GM23338 (cell line): ENCODE measurements around the gene RCOR3. TPM values are rescaled to one million over a fixed set of nuclear protein-coding genes. Genes with fewer than 3 reads are reported as not detected.
A peak's percentile ranks its signal among the peaks of the same experiment; 100 is the strongest.

Source experiments
- ATAC-seq: fragments of 200-7000 bp; cut with Tn5 transposase; 3 replicates; pipeline ENCODE4 v1.9.1; 2020
- DNase-seq: peaks from one replicate; pipeline ENCODE4 v3.0.0-alpha.2; 2015; ENCODE audit warnings: low spot score
- H2AFZ ChIP-seq: fragments of 200-600 bp; sonication (generic); 2 replicates; pipeline ENCODE4 v1.8.0; 2016; ENCODE audit warnings: antibody characterized with exemption, mild to moderate bottlenecking, moderate library complexity
- H3F3A ChIP-seq: fragments of 200-600 bp; sonication (generic); replicated peaks from 2 replicates; pipeline ENCODE4 v1.8.0; 2017; ENCODE audit warnings: antibody characterized with exemption, mixed run types, low read depth
- H3K27ac ChIP-seq: fragments of 200-600 bp; sonication (generic); 2 replicates; pipeline ENCODE4 v1.6.1; 2016; ENCODE audit warnings: low read depth
- H3K27me3 ChIP-seq: fragments of 200-600 bp; sonication (generic); 2 replicates; pipeline ENCODE4 v1.8.0; 2016; ENCODE audit warnings: mild to moderate bottlenecking, mixed run types, moderate library complexity; ENCODE audit not compliant: insufficient read depth
- H3K36me3 ChIP-seq: fragments of 200-600 bp; sonication (generic); 2 replicates; pipeline ENCODE4 v1.8.0; 2016; ENCODE audit warnings: mild to moderate bottlenecking; ENCODE audit not compliant: insufficient read depth
- H3K4me1 ChIP-seq: fragments of 200-600 bp; sonication (generic); 2 replicates; pipeline ENCODE4 v1.8.0; 2016; ENCODE audit warnings: mild to moderate bottlenecking, moderate library complexity; ENCODE audit not compliant: insufficient read depth
- H3K4me2 ChIP-seq: fragments of 200-600 bp; sonication (generic); 2 replicates; pipeline ENCODE4 v1.7.1; 2017; ENCODE audit warnings: mixed run types
- H3K4me3 ChIP-seq: fragments of 200-600 bp; sonication (generic); 2 replicates; pipeline ENCODE4 v1.6.1; 2016; ENCODE audit warnings: mixed run types
- H3K79me2 ChIP-seq: fragments of 200-600 bp; sonication (generic); replicated peaks from 2 replicates; pipeline ENCODE4 v1.8.0; 2017; ENCODE audit warnings: mild to moderate bottlenecking; ENCODE audit not compliant: insufficient read depth
- H3K9me2 ChIP-seq: fragments of 200-600 bp; sonication (generic); 2 replicates; pipeline ENCODE4 v1.8.0; 2017; ENCODE audit not compliant: insufficient read depth
- H4K20me1 ChIP-seq: fragments of 200-600 bp; sonication (generic); replicated peaks from 2 replicates; pipeline ENCODE4 v1.8.0; 2017; ENCODE audit warnings: mild to moderate bottlenecking; ENCODE audit not compliant: insufficient read depth
- H3K27ac Mint-ChIP-seq: 2 replicates; pipeline ENCODE4 v1.8.0; 2020; ENCODE audit warnings: inconsistent platforms, mild to moderate bottlenecking, moderate library complexity, mixed read lengths
- H3K27me3 Mint-ChIP-seq: 3 replicates; pipeline ENCODE4 v1.8.0; 2022; ENCODE audit warnings: low read depth, mild to moderate bottlenecking, moderate library complexity, mixed read lengths, inconsistent platforms; ENCODE audit not compliant: insufficient read depth, poor library complexity
- H3K36me3 Mint-ChIP-seq: 3 replicates; pipeline ENCODE4 v1.8.0; 2021; ENCODE audit warnings: low read depth, mild to moderate bottlenecking, inconsistent platforms, moderate library complexity, mixed read lengths
- H3K4me1 Mint-ChIP-seq: 3 replicates; pipeline ENCODE4 v1.8.0; 2020; ENCODE audit warnings: mild to moderate bottlenecking, inconsistent platforms, mixed read lengths
- H3K4me3 Mint-ChIP-seq: 3 replicates; pipeline ENCODE4 v1.8.0; 2021; ENCODE audit warnings: moderate library complexity, mild to moderate bottlenecking, inconsistent platforms, mixed read lengths
- H3K9me3 Mint-ChIP-seq: 3 replicates; pipeline ENCODE4 v1.8.0; 2020; ENCODE audit warnings: moderate library complexity, mild to moderate bottlenecking, inconsistent platforms, mixed read lengths
- EZH2 ChIP-seq: fragments of 200-600 bp; sonication (generic); IDR thresholded peaks from one replicate; pipeline ENCODE4 v1.8.0; 2017; ENCODE audit warnings: antibody characterized with exemption, mild to moderate bottlenecking, low read depth; ENCODE audit not compliant: unreplicated experiment
- EZH2phosphoT487 ChIP-seq: fragments of 200-600 bp; sonication (generic); IDR thresholded peaks from one replicate; pipeline ENCODE4 v1.8.1; 2018; ENCODE audit warnings: antibody characterized with exemption; ENCODE audit not compliant: unreplicated experiment
- NANOG ChIP-seq: IDR thresholded peaks from 2 replicates; pipeline ENCODE4 v1.6.1; 2016; ENCODE audit warnings: antibody characterized with exemption, borderline replicate concordance
- STAT1 ChIP-seq: IDR thresholded peaks from one replicate; pipeline ENCODE4 v1.6.1; 2016; ENCODE audit warnings: antibody characterized with exemption; ENCODE audit not compliant: unreplicated experiment
- ZNF114 ChIP-seq: fragments of 250-450 bp; sonication (Bioruptor Pico); IDR thresholded peaks from 2 replicates; pipeline ENCODE4 v1.5.0; 2020; ENCODE audit warnings: mild to moderate bottlenecking, moderate library complexity
- ZNF331 ChIP-seq: fragments of 250-450 bp; sonication (Bioruptor Pico); IDR thresholded peaks from 2 replicates; pipeline ENCODE4 v1.5.0; 2020; ENCODE audit warnings: low read depth, mild to moderate bottlenecking, moderate library complexity
- polyA plus RNA-seq: library from polyadenylated mRNA; unstranded; fragments of >200 nt; fragmentation: Nextera tagmentation; extraction: Ambion mirVana; gene quantifications from 2 replicates; pipeline ENCODE4 v1.2.1, GENCODE V29; 2016
- total RNA-seq: library from RNA; depleted of rRNA; stranded (reverse); fragments of >200 nt; shearing (Covaris generic); gene quantifications from 2 replicates; pipeline ENCODE4 v1.2.3, GENCODE V29; 2014
- TF ChIP-seq, protein P1 (sequence below): fragments of 250-450 bp; sonication (Bioruptor Pico); IDR thresholded peaks from 2 replicates; pipeline ENCODE4 v1.5.0; 2020; ENCODE audit warnings: mild to moderate bottlenecking, moderate library complexity
- TF ChIP-seq, protein P2 (sequence below): IDR thresholded peaks from 2 replicates; pipeline ENCODE4 v1.6.1; 2016; ENCODE audit warnings: antibody characterized with exemption

The RCOR3 gene
- total and polyA plus RNA-seq, 2 experiments from 2014 or later: 19.4 to 26.2 TPM

DNA sequence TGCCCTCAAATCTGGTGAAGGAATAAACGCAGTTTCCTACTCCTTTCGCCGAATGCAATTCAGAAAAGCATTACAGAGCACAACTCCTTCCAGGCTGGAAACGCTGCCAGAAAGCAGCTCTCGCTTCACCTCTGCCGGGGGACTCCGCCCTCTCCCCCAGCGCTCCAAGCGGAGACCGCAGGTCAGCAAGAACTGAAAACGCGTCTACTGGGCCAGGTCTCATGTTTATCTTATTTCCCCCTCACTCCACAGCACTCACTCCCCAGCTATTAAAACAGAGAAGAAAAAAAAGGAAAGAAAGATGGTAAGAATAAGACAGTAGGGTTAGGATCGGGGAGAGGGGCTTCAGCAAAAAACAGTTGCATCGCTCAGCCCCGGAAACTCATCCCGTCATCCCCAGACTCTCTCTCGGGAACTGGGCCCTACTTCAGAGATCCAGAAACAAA lies 833 bp upstream of the RCOR3 start (continued):
- TF ChIP-seq, protein P1, sequence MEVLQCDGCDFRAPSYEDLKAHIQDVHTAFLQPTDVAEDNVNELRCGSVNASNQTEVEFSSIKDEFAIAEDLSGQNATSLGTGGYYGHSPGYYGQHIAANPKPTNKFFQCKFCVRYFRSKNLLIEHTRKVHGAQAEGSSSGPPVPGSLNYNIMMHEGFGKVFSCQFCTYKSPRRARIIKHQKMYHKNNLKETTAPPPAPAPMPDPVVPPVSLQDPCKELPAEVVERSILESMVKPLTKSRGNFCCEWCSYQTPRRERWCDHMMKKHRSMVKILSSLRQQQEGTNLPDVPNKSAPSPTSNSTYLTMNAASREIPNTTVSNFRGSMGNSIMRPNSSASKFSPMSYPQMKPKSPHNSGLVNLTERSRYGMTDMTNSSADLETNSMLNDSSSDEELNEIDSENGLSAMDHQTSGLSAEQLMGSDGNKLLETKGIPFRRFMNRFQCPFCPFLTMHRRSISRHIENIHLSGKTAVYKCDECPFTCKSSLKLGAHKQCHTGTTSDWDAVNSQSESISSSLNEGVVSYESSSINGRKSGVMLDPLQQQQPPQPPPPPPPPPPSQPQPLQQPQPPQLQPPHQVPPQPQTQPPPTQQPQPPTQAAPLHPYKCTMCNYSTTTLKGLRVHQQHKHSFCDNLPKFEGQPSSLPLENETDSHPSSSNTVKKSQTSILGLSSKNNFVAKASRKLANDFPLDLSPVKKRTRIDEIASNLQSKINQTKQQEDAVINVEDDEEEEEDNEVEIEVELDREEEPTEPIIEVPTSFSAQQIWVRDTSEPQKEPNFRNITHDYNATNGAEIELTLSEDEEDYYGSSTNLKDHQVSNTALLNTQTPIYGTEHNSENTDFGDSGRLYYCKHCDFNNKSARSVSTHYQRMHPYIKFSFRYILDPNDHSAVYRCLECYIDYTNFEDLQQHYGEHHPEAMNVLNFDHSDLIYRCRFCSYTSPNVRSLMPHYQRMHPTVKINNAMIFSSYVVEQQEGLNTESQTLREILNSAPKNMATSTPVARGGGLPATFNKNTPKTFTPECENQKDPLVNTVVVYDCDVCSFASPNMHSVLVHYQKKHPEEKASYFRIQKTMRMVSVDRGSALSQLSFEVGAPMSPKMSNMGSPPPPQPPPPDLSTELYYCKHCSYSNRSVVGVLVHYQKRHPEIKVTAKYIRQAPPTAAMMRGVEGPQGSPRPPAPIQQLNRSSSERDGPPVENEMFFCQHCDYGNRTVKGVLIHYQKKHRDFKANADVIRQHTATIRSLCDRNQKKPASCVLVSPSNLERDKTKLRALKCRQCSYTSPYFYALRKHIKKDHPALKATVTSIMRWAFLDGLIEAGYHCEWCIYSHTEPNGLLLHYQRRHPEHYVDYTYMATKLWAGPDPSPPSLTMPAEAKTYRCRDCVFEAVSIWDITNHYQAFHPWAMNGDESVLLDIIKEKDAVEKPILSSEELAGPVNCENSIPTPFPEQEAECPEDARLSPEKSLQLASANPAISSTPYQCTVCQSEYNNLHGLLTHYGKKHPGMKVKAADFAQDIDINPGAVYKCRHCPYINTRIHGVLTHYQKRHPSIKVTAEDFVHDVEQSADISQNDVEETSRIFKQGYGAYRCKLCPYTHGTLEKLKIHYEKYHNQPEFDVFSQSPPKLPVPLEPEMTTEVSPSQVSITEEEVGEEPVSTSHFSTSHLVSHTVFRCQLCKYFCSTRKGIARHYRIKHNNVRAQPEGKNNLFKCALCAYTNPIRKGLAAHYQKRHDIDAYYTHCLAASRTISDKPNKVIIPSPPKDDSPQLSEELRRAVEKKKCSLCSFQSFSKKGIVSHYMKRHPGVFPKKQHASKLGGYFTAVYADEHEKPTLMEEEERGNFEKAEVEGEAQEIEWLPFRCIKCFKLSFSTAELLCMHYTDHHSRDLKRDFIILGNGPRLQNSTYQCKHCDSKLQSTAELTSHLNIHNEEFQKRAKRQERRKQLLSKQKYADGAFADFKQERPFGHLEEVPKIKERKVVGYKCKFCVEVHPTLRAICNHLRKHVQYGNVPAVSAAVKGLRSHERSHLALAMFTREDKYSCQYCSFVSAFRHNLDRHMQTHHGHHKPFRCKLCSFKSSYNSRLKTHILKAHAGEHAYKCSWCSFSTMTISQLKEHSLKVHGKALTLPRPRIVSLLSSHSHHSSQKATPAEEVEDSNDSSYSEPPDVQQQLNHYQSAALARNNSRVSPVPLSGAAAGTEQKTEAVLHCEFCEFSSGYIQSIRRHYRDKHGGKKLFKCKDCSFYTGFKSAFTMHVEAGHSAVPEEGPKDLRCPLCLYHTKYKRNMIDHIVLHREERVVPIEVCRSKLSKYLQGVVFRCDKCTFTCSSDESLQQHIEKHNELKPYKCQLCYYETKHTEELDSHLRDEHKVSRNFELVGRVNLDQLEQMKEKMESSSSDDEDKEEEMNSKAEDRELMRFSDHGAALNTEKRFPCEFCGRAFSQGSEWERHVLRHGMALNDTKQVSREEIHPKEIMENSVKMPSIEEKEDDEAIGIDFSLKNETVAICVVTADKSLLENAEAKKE (CRISPR knock-in tag): no peak

DNA sequence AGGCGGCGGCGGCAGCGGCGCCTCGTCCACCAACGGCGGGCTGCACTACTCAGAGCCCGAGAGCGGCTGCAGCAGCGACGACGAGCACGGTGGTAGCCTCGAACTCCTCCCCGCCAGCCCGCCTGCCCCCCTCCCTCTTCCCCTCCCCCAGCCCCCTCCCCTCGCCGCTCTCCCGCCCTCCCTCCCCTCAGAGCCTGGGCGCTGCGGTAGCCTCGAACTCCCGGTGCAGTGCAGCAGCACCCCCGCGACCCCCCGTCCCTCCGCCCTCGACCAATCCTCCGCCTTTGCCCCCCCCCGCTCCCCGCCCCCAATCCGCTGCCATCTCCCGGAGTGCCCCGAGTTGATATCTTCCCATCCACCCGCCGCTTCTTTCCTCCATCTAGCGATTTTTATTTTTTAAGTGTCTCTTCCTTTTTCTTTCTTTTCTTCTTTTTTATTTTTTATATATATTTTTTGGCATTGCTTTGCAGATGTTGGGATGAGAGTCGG lies 516 bp downstream of the RCOR3 start:
- DNase-seq: peak; percentile 55
- Mint-ChIP-seq H3K27me3 (peaks cover 21% of the 10 kb centered on the region), H3K36me3 (peaks cover 23% of the 10 kb centered on the region; the same call in 2 of the 3 replicates), H3K27ac (peak overlapping the region; percentile 92), H3K4me3 (peak overlapping the region; percentile 76), H3K4me1 (peaks cover 22% of the 10 kb centered on the region), H3K9me3 (no peaks in the 10 kb centered on the region)
- ATAC-seq: peak; percentile 9
- Histone ChIP-seq H3K27me3 (no peaks in the 10 kb centered on the region), H3K9me2 (no peaks in the 10 kb centered on the region), H3K36me3 (no peaks in the 10 kb centered on the region; the same call in 1 of the 2 replicates), H3K4me2 (peak overlapping the region; percentile 89), H4K20me1 (peaks cover 4% of the 10 kb centered on the region; the same call in 1 of the 2 replicates), H2AFZ (no peak overlapping the region), H3K79me2 (peaks cover 36% of the 10 kb centered on the region), H3F3A (peaks cover 13% of the 10 kb centered on the region), H3K4me1 (peaks cover 12% of the 10 kb centered on the region), H3K27ac (peak overlapping the region; percentile 99), H3K4me3 (peak overlapping the region; percentile 80)
- TF ChIP-seq ZNF331 (CRISPR knock-in tag) (no peak), NANOG (no peak), EZH2phosphoT487 (no peak), ZNF114 (CRISPR knock-in tag) (no peak), EZH2 (no peak), STAT1 (no peak)
- TF ChIP-seq, protein P1 (CRISPR knock-in tag): no peak
- TF ChIP-seq, protein P2, sequence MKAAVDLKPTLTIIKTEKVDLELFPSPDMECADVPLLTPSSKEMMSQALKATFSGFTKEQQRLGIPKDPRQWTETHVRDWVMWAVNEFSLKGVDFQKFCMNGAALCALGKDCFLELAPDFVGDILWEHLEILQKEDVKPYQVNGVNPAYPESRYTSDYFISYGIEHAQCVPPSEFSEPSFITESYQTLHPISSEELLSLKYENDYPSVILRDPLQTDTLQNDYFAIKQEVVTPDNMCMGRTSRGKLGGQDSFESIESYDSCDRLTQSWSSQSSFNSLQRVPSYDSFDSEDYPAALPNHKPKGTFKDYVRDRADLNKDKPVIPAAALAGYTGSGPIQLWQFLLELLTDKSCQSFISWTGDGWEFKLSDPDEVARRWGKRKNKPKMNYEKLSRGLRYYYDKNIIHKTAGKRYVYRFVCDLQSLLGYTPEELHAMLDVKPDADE: no peak
